Ammon's horn (tissue), 1 donor: ENCODE measurements around the gene TFAP2B.

Source experiments
- DNase-seq: peaks from one replicate; pipeline ENCODE4 v3.0.0-alpha.2; 2016; ENCODE audit warnings: low spot score

Gene TFAP2B

GRCh38 chr6:50818673-50819072, at the start of gene TFAP2B:
TSS of gene TFAP2B (plus strand) at chr6:50818871. CDS start at chr6:50818892, 21 bp downstream.
- DNase-seq: no peak

GRCh38 chr6:50778696-50779095, 40.0 kb upstream of the TFAP2B start:
- no peak for DNase-seq

DNA sequence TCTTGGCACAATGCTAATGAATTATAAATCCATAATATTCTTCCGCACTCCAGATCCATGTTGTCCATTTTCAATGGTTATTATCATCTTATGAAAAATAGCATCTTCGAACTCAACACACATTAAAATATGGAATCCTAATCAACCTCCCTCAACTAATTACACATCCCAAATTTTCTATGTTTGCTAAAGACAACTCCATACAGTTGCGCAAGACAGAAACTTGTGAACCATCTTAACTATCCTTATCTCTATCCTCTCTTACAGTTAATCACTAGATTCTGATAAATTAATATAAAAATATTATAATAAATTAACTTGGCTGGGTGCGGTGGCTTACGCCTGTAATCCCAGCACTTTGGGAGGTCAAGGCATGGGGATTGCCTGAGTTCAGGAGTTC, 38.3 kb upstream of the TFAP2B start:
- DNase-seq: no peak

DNA sequence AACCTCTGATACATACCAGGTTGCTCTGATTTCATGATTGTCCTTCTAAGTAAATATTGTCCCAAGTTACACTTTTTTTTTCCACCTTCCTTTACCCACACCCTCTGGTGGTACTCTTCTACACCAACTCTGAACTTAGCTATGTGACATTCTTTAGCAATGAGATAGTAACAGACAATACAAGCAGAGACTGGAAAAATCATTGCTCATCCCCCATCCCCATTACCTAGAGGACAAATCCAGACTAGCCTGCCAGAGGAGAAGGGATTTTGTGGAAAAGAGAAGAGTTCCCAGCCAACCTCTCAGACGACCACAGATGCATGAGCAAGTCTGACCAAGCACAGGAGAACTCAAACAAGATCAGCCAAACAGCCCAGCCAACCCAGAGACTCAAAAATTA, 32.8 kb upstream of the TFAP2B start:
- no peak for DNase-seq

DNA sequence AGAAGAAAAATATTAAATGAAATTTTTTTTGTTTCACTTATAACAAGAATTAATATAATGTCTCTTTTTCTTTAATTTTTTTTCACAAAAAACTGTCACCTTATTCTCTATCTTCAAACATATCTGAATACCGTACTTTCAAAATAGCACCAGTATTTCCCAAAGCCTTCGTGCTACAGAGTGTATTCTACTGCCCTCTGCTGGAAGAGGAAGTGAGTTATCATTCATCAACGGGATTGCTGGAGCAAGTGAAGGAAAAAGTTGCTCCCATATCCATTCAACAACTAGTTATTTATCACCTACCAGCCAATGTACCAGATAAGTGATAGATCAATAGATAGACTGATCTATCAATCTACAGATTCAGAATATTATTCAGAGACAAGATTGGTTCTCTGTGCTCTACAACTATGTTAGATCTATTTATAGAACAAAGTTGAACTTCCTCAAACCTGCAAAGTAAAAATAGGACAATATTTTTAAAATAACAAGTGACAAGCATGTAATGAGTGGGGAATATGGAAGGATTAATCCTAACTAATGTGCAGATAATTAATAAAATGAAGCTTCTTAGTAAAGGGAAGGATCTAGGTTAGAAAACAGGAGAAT, 26.7 kb upstream of the TFAP2B start:
- peak; percentile 70 for DNase-seq

- DNase-seq: no peak
Observed at GRCh38 chr6:50792771-50793170, 25.9 kb upstream of the TFAP2B start.

- no peak for DNase-seq
Observed at GRCh38 chr6:50795574-50795973, 23.1 kb upstream of the TFAP2B start.

GRCh38 chr6:50804283-50804682, 14.4 kb upstream of the TFAP2B start:
- no peak for DNase-seq

DNA sequence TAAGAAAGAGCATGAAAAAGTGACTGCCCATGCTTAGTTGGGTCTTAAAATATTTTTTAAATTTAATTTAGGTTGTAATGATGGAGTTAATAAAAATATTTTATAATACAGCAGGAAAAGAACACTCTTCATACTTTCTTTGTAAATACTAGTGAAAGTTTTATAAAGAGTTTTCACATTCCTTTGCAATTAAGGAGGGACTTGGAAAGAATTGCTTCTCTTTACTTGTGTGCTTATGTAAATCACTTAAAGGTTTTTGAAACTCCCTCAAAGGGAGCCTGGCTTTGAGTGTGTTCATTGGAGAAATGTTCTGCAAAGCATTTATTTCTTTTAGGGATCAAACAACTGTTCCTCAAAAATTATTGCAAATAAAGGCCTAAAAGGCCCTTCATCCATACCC, 11.6 kb upstream of the TFAP2B start:
- DNase-seq: no peak

- DNase-seq: no peak
Observed at GRCh38 chr6:50815436-50816114, 3.1 kb upstream of the TFAP2B start.

DNA sequence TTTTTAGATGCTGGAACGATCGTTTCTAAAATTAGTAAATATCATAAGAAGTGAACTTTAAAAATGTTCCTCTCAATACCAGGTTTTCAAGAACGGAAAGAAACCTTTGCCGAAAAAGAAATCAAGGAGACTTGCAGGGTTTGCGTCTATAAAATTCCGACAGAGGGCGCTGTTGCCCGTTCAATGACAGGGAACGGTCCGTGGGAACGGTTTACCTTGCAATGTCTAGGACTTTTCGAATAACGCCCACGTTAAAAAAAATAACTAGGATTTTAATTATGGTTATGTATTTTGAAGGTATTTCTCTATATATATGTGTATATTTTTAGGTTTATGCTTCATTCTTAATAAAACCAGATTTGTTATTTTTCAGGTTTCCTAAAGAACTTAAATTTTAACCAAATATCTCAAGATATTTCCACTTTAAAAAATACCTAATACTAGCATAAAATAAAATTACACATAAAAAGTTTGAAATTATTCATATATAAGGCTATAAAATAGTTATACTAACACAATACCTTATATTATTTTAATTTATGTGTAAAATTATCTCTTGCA, 2.5 kb upstream of the TFAP2B start:
- DNase-seq: peak; percentile 79

DNA sequence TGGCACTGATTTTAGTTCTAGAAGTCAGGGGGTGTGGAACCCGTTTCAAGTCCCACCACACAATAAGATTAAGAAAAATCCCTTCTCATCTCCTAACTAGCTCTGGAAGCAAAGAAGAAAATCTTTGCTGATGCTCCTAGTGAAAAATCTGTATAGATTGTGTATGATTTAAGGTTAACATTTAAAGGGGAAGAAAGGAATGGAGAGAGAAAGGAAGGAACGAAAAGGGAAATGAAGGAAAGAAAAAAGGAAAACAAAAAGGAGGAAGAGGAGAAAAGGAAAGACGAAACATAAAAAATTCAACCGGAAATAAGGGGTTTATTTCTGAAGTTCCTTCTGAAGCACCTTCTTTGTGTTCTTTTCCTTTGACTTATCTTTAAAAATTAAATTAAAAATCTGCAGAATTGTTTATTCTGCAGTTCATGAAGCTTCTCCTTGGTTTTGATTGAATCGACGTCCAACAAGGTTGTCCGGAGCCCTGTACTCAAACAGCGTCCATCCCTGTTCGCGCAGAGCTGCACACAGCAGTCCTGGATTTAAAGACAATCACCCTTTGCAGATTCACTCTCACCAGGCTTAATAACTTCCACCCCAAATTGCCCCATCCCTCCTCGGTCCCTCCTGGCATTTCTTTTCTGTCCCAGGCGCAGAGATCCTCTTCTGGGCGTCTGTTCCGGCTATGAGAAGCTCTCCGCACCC, 1.6 kb upstream of the TFAP2B start:
- DNase-seq: no peak

DNA sequence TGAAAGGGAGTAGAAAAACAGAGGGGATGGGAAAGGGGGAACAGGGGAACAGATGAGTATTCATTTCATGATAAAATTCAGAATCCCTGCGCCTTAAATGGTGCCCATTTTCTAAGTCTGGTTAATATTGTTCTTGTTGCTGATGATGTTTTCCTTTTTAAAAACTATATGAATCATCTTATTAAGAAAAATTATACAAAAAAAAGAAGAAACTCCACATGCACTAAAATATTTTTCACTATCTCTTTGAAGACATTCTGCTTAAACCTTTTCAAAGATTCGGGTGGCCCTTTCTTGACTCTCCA, 1.1 kb upstream of the TFAP2B start:
- no peak for DNase-seq

DNA sequence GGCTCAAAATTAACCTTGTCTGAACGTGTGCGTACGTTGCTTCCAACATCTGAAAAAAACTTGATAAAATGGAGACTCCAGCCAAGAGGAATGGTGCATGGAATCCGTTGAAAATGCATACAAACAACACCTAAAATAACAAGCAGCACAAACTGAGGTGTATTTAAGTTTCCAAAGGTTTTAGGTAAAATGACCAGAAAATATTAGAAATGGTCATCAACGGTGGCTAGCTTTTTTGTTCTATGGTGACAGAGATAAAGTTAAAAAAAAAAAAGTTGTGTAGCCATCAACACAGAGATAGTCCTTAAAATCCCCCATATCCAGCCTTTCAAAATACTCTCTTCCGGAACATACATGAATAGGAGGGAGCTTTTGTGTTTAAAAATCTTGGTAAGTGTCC, 651 bp upstream of the TFAP2B start:
- no peak for DNase-seq

DNA sequence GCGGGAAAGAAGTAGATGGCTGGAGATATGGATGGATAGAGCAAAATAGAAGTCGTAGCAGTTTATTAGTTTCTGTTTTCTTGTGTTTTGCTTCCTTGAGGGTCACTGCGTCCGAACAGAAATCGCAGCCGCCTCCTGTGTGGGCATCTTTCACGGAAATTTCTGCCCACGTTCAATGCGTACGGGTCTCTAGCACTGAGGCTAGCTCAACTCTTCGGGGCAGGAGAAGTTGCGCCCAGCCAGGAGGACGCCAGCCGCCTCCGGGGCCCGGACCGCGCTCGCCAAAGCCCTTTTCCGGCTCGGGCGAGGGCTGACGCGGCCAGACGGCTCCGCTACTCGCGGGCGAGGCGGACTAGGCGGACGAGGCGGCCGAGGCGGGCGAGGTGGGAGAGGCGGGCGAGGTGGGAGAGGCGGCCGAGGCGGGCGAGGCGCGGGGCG, 814 bp downstream of the TFAP2B start:
- DNase-seq: no peak

- no peak for DNase-seq
Observed at GRCh38 chr6:50819904-50820868, 1.5 kb downstream of the TFAP2B start.

DNA sequence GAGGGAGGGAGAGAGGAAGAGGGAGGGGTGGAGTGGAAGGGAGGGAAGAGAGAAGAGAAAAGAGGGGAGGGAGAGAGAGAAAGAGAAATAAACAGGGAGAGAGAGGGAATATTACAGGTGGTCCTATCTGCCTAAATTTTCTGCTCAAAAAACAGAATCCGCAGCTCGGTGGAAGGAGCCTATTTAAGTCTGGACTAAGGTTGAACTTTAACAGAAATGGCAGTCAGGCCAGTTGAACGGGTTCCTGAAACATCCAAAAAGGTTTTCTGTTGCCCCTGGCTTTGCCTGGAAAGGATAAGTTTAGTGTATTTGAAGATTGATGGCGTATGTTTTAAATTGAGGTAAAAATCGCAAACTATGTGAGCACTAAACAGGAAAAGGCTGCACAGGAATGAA, 2.2 kb downstream of the TFAP2B start:
- DNase-seq: no peak

DNA sequence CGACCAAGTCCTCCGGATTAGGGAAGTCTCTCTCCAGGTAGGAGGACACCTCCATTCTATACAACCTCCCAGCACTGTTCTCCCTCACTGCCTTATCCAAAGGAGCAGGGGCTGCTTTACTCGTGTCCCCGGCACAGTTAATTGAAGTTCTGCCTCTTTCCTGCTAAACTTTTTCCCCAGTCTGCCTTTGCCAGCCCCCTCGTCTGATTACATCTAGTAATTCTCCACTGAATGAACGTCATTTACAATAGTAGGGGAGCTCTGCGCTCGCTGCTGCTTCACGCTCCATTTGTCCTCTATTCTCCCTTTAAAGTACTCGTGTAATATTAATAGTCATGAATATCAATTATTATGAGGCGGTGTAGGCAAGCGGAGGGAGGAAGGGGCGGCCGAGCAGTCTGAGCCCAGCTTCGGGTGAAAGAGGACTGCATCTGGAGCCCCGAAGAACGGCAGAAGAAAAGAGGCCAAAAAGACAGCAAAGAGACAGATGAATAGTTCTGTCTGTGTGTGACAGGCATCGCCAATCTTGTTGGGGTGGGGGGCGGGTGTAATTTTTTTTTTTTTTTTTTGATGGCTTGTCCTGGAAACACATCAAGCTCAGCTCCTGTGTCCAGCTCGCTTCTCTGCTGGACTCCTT, 2.9 kb downstream of the TFAP2B start:
- no peak for DNase-seq

GRCh38 chr6:50822078-50822476, 3.4 kb downstream of the TFAP2B start:
- no peak for DNase-seq

GRCh38 chr6:50823094-50823920, 4.6 kb downstream of the TFAP2B start:
- no peak for DNase-seq

GRCh38 chr6:50824552-50824951, 5.9 kb downstream of the TFAP2B start:
- DNase-seq: no peak
